ENCODE results near the gene RAN.

RAN gene

DNA sequence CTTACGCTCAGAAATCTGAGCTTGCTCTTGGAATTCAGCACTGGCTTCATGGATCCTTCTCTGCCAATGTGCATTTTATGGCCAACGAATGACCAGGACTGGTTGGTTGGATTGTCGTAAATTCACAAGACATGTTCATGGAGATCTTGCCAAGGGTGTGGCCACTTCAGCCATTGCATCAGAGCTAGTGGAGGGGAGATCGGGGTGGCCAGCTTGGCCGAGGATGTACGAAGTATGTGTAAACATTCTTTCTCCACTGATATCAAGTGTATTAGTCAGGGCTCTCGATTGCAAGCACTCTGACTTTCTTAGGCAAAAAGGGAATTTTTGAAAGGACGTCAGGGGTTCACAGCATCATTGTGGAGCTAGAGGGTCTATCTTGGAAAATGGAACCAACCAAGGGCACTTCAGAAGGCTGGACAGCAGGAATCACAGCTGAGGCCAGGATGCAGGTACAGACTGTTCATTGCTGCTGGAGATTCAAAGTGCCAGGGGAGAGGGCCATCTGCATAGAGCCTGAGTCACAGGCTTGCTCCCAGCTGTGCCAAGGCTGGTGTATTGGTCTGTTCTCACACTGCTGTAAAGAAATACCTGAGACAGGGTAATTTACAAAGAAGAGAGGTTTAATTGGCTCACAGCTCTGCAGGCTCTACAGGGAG lies 49.0 kb downstream of the RAN start:
- DNase-seq (ENCODE audit: low read depth, low spot score), result no peak
- H3K36me3 ChIP-seq (ENCODE audit: insufficient read depth, insufficient read length, low read length), result no peaks in the 10 kb centered on the region
- H3K4me1 ChIP-seq (ENCODE audit: insufficient read depth, insufficient read length), result peaks cover 3% of the 10 kb centered on the region
- peaks cover 11% of the 10 kb centered on the region; the same call in 1 of the 2 replicates for H3K9me3 ChIP-seq (ENCODE audit: insufficient read depth, low read length)
- no peak overlapping the region for H3K4me3 ChIP-seq (ENCODE audit: insufficient read length, low read depth)
- TF ChIP-seq ZNF274 (IDR thresholded peaks at IDR 0.05; ENCODE audit: low read depth, low read length) (no peak), YY1 (IDR thresholded peaks at IDR 0.05; ENCODE audit: insufficient read depth, insufficient read length) (no peak), SUZ12 (IDR thresholded peaks at IDR 0.05; ENCODE audit: extremely low read depth, insufficient read depth, insufficient read length) (no peak)
- peaks cover 12% of the 10 kb centered on the region for H3K27me3 ChIP-seq (ENCODE audit: insufficient read depth, insufficient read length)
- no peak overlapping the region for H3K9ac ChIP-seq (ENCODE audit: insufficient read length, low read depth)

DNA sequence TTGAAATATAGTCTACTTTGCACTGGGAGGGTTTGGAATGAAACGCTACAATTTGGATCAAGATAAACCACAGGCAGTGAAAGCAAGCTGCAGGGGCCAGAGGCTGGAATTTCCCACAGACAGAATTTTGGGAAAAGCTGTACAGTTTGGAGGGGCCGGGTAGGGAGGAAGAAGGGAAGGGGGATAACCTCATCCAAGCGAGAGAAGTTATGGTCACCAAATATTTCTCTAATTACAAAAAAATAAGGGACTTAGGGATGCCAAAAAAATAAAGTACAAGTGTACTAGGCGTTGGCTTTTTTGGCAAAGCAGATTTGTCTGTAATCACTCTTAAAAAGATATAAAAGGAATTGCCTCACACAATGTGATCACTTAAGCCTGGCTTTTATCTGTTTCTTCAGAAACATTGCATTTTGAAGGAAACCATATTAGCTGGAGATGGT lies 50.7 kb downstream of the RAN start:
- H3K4me1 ChIP-seq (ENCODE audit: insufficient read depth, insufficient read length), result peaks cover 3% of the 10 kb centered on the region
- peaks cover 2% of the 10 kb centered on the region for H3K27me3 ChIP-seq (ENCODE audit: insufficient read depth, insufficient read length)
- no peak overlapping the region for H3K4me3 ChIP-seq (ENCODE audit: insufficient read length, low read depth)
- H3K9ac ChIP-seq (ENCODE audit: insufficient read length, low read depth), result no peak overlapping the region
- H3K36me3 ChIP-seq (ENCODE audit: insufficient read depth, insufficient read length, low read length), result no peaks in the 10 kb centered on the region
- DNase-seq (ENCODE audit: low read depth, low spot score), result no peak
- TF ChIP-seq SUZ12 (IDR thresholded peaks at IDR 0.05; ENCODE audit: extremely low read depth, insufficient read depth, insufficient read length) (no peak), YY1 (IDR thresholded peaks at IDR 0.05; ENCODE audit: insufficient read depth, insufficient read length) (no peak)
- H3K9me3 ChIP-seq (ENCODE audit: insufficient read depth, low read length), result peaks cover 11% of the 10 kb centered on the region; the same call in 1 of the 2 replicates

DNA sequence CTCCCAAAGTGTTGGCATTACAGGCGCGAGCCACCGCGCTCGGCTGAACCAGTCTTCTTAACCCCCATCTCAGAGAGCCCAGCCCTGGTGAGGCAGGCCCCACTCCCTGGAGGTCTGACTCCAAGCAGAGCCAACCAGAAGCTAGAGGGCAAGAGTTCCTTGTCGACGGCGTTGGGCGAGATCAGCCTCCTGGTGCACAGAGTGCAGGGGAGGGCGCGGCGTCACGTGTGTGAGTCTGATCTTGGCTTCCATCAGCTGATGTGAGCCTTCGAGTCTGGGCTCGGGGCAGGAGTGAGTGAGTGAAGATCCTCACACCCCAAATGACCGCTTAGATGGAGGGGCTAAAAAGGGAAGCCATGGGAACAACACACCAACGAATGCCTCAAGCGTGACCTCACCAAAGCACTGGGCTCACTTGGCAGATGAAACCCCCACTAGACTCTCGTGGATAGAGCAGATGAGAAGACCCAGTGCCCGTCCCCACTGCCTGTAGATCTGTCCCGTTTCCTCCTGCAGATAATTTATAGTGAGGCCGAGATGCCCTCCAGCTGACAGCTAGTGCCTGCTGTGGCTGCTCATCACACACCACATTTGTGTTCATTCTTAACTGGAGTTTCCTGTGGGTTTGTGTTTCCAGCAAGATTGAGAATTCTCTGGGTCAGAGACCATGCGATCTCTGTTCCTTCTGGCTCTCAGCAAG lies 53.2 kb downstream of the RAN start:
- Histone ChIP-seq H3K9me3 (ENCODE audit: insufficient read depth, low read length) (peaks cover 11% of the 10 kb centered on the region; the same call in 1 of the 2 replicates), H3K9ac (ENCODE audit: insufficient read length, low read depth) (no peak overlapping the region), H3K27me3 (ENCODE audit: insufficient read depth, insufficient read length) (no peaks in the 10 kb centered on the region), H3K36me3 (ENCODE audit: insufficient read depth, insufficient read length, low read length) (no peaks in the 10 kb centered on the region), H3K4me3 (ENCODE audit: insufficient read length, low read depth) (no peak overlapping the region), H3K4me1 (ENCODE audit: insufficient read depth, insufficient read length) (peaks cover 3% of the 10 kb centered on the region)
- TF ChIP-seq ZNF274 (IDR thresholded peaks at IDR 0.05; ENCODE audit: low read depth, low read length), result no peak
- TF ChIP-seq YY1 (IDR thresholded peaks at IDR 0.05; ENCODE audit: insufficient read depth, insufficient read length), result no peak
- no peak for TF ChIP-seq SUZ12 (IDR thresholded peaks at IDR 0.05; ENCODE audit: extremely low read depth, insufficient read depth, insufficient read length)
- DNase-seq (ENCODE audit: low read depth, low spot score), result no peak

DNA sequence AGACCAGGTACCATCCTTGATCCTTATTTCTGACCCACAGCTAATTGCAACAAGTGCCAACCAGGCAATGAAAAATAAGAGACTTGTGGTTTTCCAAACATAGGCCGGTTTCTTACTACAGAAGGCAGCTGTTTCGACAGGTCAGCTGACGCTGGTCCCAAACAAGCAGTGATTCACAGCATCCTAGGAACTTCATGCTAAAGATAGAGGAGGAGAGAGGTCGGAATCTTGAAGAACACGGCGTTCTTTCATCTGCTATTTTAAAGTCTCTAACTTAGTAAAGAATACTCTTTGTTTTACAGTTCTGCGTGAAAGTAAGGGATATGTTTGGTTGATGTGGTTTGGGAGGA lies 53.8 kb downstream of the RAN start:
- no peak for TF ChIP-seq SUZ12 (IDR thresholded peaks at IDR 0.05; ENCODE audit: extremely low read depth, insufficient read depth, insufficient read length)
- no peak for TF ChIP-seq ZNF274 (IDR thresholded peaks at IDR 0.05; ENCODE audit: low read depth, low read length)
- TF ChIP-seq YY1 (IDR thresholded peaks at IDR 0.05; ENCODE audit: insufficient read depth, insufficient read length), result no peak
- Histone ChIP-seq H3K9ac (ENCODE audit: insufficient read length, low read depth) (no peak overlapping the region), H3K4me1 (ENCODE audit: insufficient read depth, insufficient read length) (peaks cover 3% of the 10 kb centered on the region), H3K9me3 (ENCODE audit: insufficient read depth, low read length) (peaks cover 11% of the 10 kb centered on the region; the same call in 1 of the 2 replicates), H3K27me3 (ENCODE audit: insufficient read depth, insufficient read length) (no peaks in the 10 kb centered on the region), H3K4me3 (ENCODE audit: insufficient read length, low read depth) (no peak overlapping the region), H3K36me3 (ENCODE audit: insufficient read depth, insufficient read length, low read length) (no peaks in the 10 kb centered on the region)
- DNase-seq (ENCODE audit: low read depth, low spot score), result no peak
